NCI-H510A (cell line): ENCODE results near the gene PDE4D.

Experiments used
- DNase-seq: peaks from one replicate; lab custom pipeline; 2025; lab: John Stamatoyannopoulos, UW

Gene PDE4D

GRCh38 chr5:59206132-59206581 lies 687.4 kb downstream of the PDE4D start:
- no peak for DNase-seq

- DNase-seq = no peak
Measured at GRCh38 chr5:59204114-59204897, 689.2 kb downstream of the PDE4D start.

GRCh38 chr5:59199868-59200267 lies 693.7 kb downstream of the PDE4D start:
- DNase-seq = no peak

- DNase-seq = no peak
Measured at GRCh38 chr5:59198832-59199231, 694.7 kb downstream of the PDE4D start.

- no peak for DNase-seq
Measured at GRCh38 chr5:59198365-59198764, 695.2 kb downstream of the PDE4D start.

- DNase-seq = no peak
Measured at GRCh38 chr5:59197911-59198310, 695.6 kb downstream of the PDE4D start.

GRCh38 chr5:59193616-59194319 lies 699.8 kb downstream of the PDE4D start:
- DNase-seq = no peak

GRCh38 chr5:59190746-59191145 lies 702.8 kb downstream of the PDE4D start:
- DNase-seq = no peak

- no peak for DNase-seq
Measured at GRCh38 chr5:59189472-59190244, 703.9 kb downstream of the PDE4D start.

GRCh38 chr5:59188419-59189225 lies 704.9 kb downstream of the PDE4D start:
- DNase-seq = peak; percentile 19

GRCh38 chr5:59187857-59188256 lies 705.7 kb downstream of the PDE4D start:
- no peak for DNase-seq

GRCh38 chr5:59186623-59187022 lies 706.9 kb downstream of the PDE4D start:
- DNase-seq = no peak

GRCh38 chr5:59185757-59186385 lies 707.7 kb downstream of the PDE4D start:
- no peak for DNase-seq

- no peak for DNase-seq
Measured at GRCh38 chr5:59184769-59185168, 708.8 kb downstream of the PDE4D start.

- DNase-seq = no peak
Measured at GRCh38 chr5:59182760-59183159, 710.8 kb downstream of the PDE4D start.

GRCh38 chr5:59180515-59180914 lies 713.0 kb downstream of the PDE4D start:
- DNase-seq = no peak

GRCh38 chr5:59179704-59180103 lies 713.8 kb downstream of the PDE4D start:
- no peak for DNase-seq

- no peak for DNase-seq
Measured at GRCh38 chr5:59178482-59178881, 715.0 kb downstream of the PDE4D start.

GRCh38 chr5:59178071-59178470 lies 715.5 kb downstream of the PDE4D start:
- no peak for DNase-seq

- DNase-seq = no peak
Measured at GRCh38 chr5:59177644-59178043, 715.9 kb downstream of the PDE4D start.

GRCh38 chr5:59174248-59174844 lies 719.2 kb downstream of the PDE4D start:
- DNase-seq = no peak
